Uterus (tissue), 4 donors: ENCODE data around the gene AFMID. TPM values are rescaled to one million over a fixed set of nuclear protein-coding genes. Genes with fewer than 3 reads are reported as not detected.

Experiments
- DNase-seq, 2 donors: peaks; one replicate each; pipeline ENCODE4 v3.0.0-alpha.2; 2019 to 2020
- H3K27ac ChIP-seq, 2 donors: fragments of 200-600 bp; sonication (generic); 1 replicate in 1 of 2; 2 replicates in 1 of 2; pipeline ENCODE4 v1.5.1; 2016 to 2018
- H3K27me3 ChIP-seq, 2 donors: fragments of 200-600 bp; sonication (generic); one replicate each; pipeline ENCODE4 v1.5.1; 2018 to 2019; ENCODE audit warnings: control low read depth in 1 of 2
- H3K36me3 ChIP-seq, 2 donors: fragments of 200-600 bp; sonication (generic); one replicate each; pipeline ENCODE4 v1.5.1; 2019; ENCODE audit warnings: control low read depth in 1 of 2
- H3K4me1 ChIP-seq, 2 donors: fragments of 200-600 bp; sonication (generic); one replicate each; pipeline ENCODE4 v1.5.1; 2018 to 2019; ENCODE audit warnings: control low read depth in 1 of 2
- H3K4me3 ChIP-seq, 2 donors: fragments of 200-600 bp; sonication (generic); 1 replicate in 1 of 2; 2 replicates in 1 of 2; pipeline ENCODE4 v1.5.1; 2018 to 2019; ENCODE audit warnings: mild to moderate bottlenecking in 1 of 2
- H3K9me3 ChIP-seq, 2 donors: fragments of 200-600 bp; sonication (generic); one replicate each; pipeline ENCODE4 v1.5.1; 2019; ENCODE audit warnings: control low read depth in 1 of 2
- CTCF ChIP-seq, 4 experiments: fragments of 200-600 bp in 2 of 4; fragments of 450-650 bp in 2 of 4; sonication (generic) in 2 of 4; IDR thresholded peaks; one replicate each; pipeline ENCODE4 v1.5.1; 2016 to 2019; ENCODE audit warnings: antibody characterized with exemption in 4 of 4, mild to moderate bottlenecking in 2 of 4, moderate library complexity in 1 of 4
- POLR2A ChIP-seq, 2 donors: fragments of 450-650 bp; IDR thresholded peaks; one replicate each; pipeline ENCODE4 v1.6.1; 2016; ENCODE audit warnings: antibody characterized with exemption in 2 of 2, mild to moderate bottlenecking in 1 of 2, moderate library complexity in 1 of 2
- intact Hi-C: fragments of 100-400 bp; cut with DNase I; formaldehyde crosslinking; loops from one replicate; pipeline ENCODE4 v1.15.1; 2023; ENCODE audit warnings: low total_unique reads
- total RNA-seq, 4 donors: library from RNA; depleted of rRNA in 3 of 4; stranded (reverse); fragments of >200 nt in 3 of 4; gene quantifications; one replicate each; pipeline versions ENCODE4 v1.1.0 to v1.2.4, GENCODE V29; 2014 to 2023
- donor health status: DM: yes; HTN: yes; CAD: no.

The AFMID gene
- total RNA-seq, 4 donors from 2014 or later, result 21.2 to 38.4 (median 23.7) TPM

- no peaks in the 10 kb centered on the region for H3K4me1 ChIP-seq
- H3K27ac ChIP-seq, result no peak overlapping the region
- no peak for TF ChIP-seq CTCF (IDR thresholded peaks at IDR 0.05)
- TF ChIP-seq POLR2A (IDR thresholded peaks at IDR 0.05), result no peak
- DNase-seq, result no peak
- H3K9me3 ChIP-seq, result no peaks in the 10 kb centered on the region
- H3K4me3 ChIP-seq, result no peak overlapping the region
- intact Hi-C loops, result no loop called here
- no peaks in the 10 kb centered on the region for H3K36me3 ChIP-seq
- H3K27me3 ChIP-seq, result no peaks in the 10 kb centered on the region
These were observed 32.4 kb downstream of the AFMID start for GRCh38 chr17:78219396-78220150.

GRCh38 chr17:78223061-78223460, 35.9 kb downstream of the AFMID start:
- H3K4me3 ChIP-seq, result no peak overlapping the region
- H3K27ac ChIP-seq, result peak overlapping the region; percentile 1 to 61
- H3K36me3 ChIP-seq, result no peaks in the 10 kb centered on the region
- H3K27me3 ChIP-seq, result no peaks in the 10 kb centered on the region
- no peaks in the 10 kb centered on the region for H3K9me3 ChIP-seq
- no peaks in the 10 kb centered on the region for H3K4me1 ChIP-seq
- no peak for DNase-seq
- TF ChIP-seq POLR2A (IDR thresholded peaks at IDR 0.05) (no peak), CTCF (IDR thresholded peaks at IDR 0.05) (no peak)
- intact Hi-C loops, result no loop called here

- no peaks in the 10 kb centered on the region for H3K27me3 ChIP-seq
- peak overlapping the region; percentile 1 to 61 for H3K27ac ChIP-seq
These were observed 36.6 kb downstream of the AFMID start for GRCh38 chr17:78223765-78224164.

GRCh38 chr17:78224231-78225087, 37.3 kb downstream of the AFMID start:
- H3K4me1 ChIP-seq, result no peaks in the 10 kb centered on the region
- H3K9me3 ChIP-seq, result no peaks in the 10 kb centered on the region
- H3K36me3 ChIP-seq, result no peaks in the 10 kb centered on the region
- H3K4me3 ChIP-seq, result no peak overlapping the region
- H3K27ac ChIP-seq, result no peak overlapping the region
- TF ChIP-seq CTCF (IDR thresholded peaks at IDR 0.05) (no peak), POLR2A (IDR thresholded peaks at IDR 0.05) (no peak)
- no peak for DNase-seq
- intact Hi-C loops, result no loop called here
- H3K27me3 ChIP-seq, result no peaks in the 10 kb centered on the region

More at GRCh38 chr17:78223765-78224164, 36.6 kb downstream of the AFMID start:
- DNase-seq, result no peak
- no peak for TF ChIP-seq POLR2A (IDR thresholded peaks at IDR 0.05)
- TF ChIP-seq CTCF (IDR thresholded peaks at IDR 0.05), result no peak
- H3K36me3 ChIP-seq, result no peaks in the 10 kb centered on the region
- H3K9me3 ChIP-seq, result no peaks in the 10 kb centered on the region
- no peak overlapping the region for H3K4me3 ChIP-seq
- intact Hi-C loops, result no loop called here
- no peaks in the 10 kb centered on the region for H3K4me1 ChIP-seq
